SK-N-SH (cell line): ENCODE data around the gene CALHM1.

ENCODE experiments used
- CHD2 ChIP-seq: fragments of 150-350 bp; IDR thresholded peaks from 2 replicates; pipeline ENCODE4 v1.6.1; 2018; ENCODE audit warnings: low read length; ENCODE audit not compliant: partially characterized antibody
- CTCF ChIP-seq: fragments of 200-600 bp; sonication (generic); IDR thresholded peaks from 2 replicates; pipeline ENCODE4 v1.6.1; 2017; ENCODE audit warnings: antibody characterized with exemption, mild to moderate bottlenecking, moderate library complexity
- EP300 ChIP-seq, 2 experiments: IDR thresholded peaks; 2 replicates each; pipeline versions ENCODE4 v1.4.0 to v1.6.1; 2012; ENCODE audit warnings: borderline replicate concordance in 1 of 2, low read depth in 1 of 2, low read length in 1 of 2
- MAX ChIP-seq: IDR thresholded peaks from 2 replicates; pipeline ENCODE4 v1.4.0; 2012; ENCODE audit warnings: low read depth
- POLR2AphosphoS5 ChIP-seq: IDR thresholded peaks from 2 replicates; pipeline ENCODE4 v1.6.1; 2012; ENCODE audit warnings: low read depth, low read length
- RCOR1 ChIP-seq: fragments of 150-350 bp; IDR thresholded peaks from 2 replicates; pipeline ENCODE4 v1.6.1; 2017; ENCODE audit warnings: antibody characterized with exemption, low read length

GRCh38 chr10:103447187-103447586 lies 11.5 kb downstream of the CALHM1 start:
- TF ChIP-seq CTCF (no peak), EP300 (IDR thresholded peaks at IDR 0.05; ENCODE audit: borderline replicate concordance in 1 of 2, low read depth in 1 of 2, low read length in 1 of 2) (no peak), POLR2AphosphoS5 (no peak), RCOR1 (no peak), MAX (no peak), CHD2 (no peak)
